Activated T-helper 1 cell treated with anti-CD3 and anti-CD28 coated beads, Interleukin-12 subunit alpha, Interleukin-12 subunit beta, Interleukin-2, Interleukin-4 antibody, amounts not matched to agents 30 ng/mL and 10 ng/mL and 1 ng/mL, durations not matched to agents 14 hours and 24 hours and 36 hours (primary cell): ENCODE data around the gene PCSK5. TPM values are rescaled to one million over a fixed set of nuclear protein-coding genes. Genes with fewer than 3 reads are reported as not detected.

Source experiments
- DNase-seq: peaks from one replicate; pipeline ENCODE4 v3.0.0; 2021; ENCODE audit warnings: low spot score
- H3K27ac Mint-ChIP-seq: one replicate; pipeline ENCODE4 v1.8.0; 2021; ENCODE audit warnings: mild to moderate bottlenecking, mixed read lengths
- H3K27me3 Mint-ChIP-seq: one replicate; pipeline ENCODE4 v1.8.0; 2022; ENCODE audit warnings: mild to moderate bottlenecking, moderate library complexity, mixed read lengths; ENCODE audit not compliant: insufficient read depth
- H3K36me3 Mint-ChIP-seq: one replicate; pipeline ENCODE4 v1.8.0; 2021; ENCODE audit warnings: low read depth, mixed read lengths
- H3K4me1 Mint-ChIP-seq: one replicate; pipeline ENCODE4 v1.8.0; 2021; ENCODE audit warnings: low read depth, mixed read lengths
- H3K4me3 Mint-ChIP-seq: one replicate; pipeline ENCODE4 v1.8.0; 2021; ENCODE audit warnings: mild to moderate bottlenecking, moderate library complexity, mixed read lengths
- H3K9me3 Mint-ChIP-seq: one replicate; pipeline ENCODE4 v1.8.0; 2021; ENCODE audit warnings: mixed read lengths
- intact Hi-C: fragments of 100-400 bp; cut with micrococcal nuclease; formaldehyde crosslinking; loops from one replicate; pipeline ENCODE4 v1.15.1; 2024
- total RNA-seq: library from RNA; stranded (reverse); gene quantifications from 2 replicates; pipeline ENCODE4 v1.2.3, GENCODE V29; 2022

Gene PCSK5
- total RNA-seq, 1 donor from 2014 or later = 3.3 TPM

- peaks cover 11% of the 10 kb centered on the region for H3K36me3 Mint-ChIP-seq
- H3K4me3 Mint-ChIP-seq = no peak overlapping the region
- no peaks in the 10 kb centered on the region for H3K9me3 Mint-ChIP-seq
- no peaks in the 10 kb centered on the region for H3K27me3 Mint-ChIP-seq
- DNase-seq = no peak
- peaks cover 40% of the 10 kb centered on the region for H3K4me1 Mint-ChIP-seq
- H3K27ac Mint-ChIP-seq = no peak overlapping the region
- intact Hi-C loops = loop anchor here (10.0 kb wide), 1 partner anchor 1252 kb away; no protein-coding TSS in a partner anchor
Observed at GRCh38 chr9:76396597-76396996, 506.1 kb downstream of the PCSK5 start.

GRCh38 chr9:76399856-76400255, 509.4 kb downstream of the PCSK5 start:
- no peak overlapping the region for H3K27ac Mint-ChIP-seq
- no peak for DNase-seq
- H3K4me1 Mint-ChIP-seq = peaks cover 32% of the 10 kb centered on the region
- H3K27me3 Mint-ChIP-seq = no peaks in the 10 kb centered on the region
- intact Hi-C loops = loop anchor here (10.0 kb wide), 1 partner anchor 1255 kb away; no protein-coding TSS in a partner anchor
- H3K36me3 Mint-ChIP-seq = no peaks in the 10 kb centered on the region
- H3K4me3 Mint-ChIP-seq = no peak overlapping the region
- H3K9me3 Mint-ChIP-seq = no peaks in the 10 kb centered on the region

GRCh38 chr9:76400534-76401096, 510.1 kb downstream of the PCSK5 start:
- H3K9me3 Mint-ChIP-seq = no peaks in the 10 kb centered on the region
- H3K4me1 Mint-ChIP-seq = peaks cover 25% of the 10 kb centered on the region
- no peak for DNase-seq
- no peaks in the 10 kb centered on the region for H3K27me3 Mint-ChIP-seq
- H3K36me3 Mint-ChIP-seq = no peaks in the 10 kb centered on the region
- peak overlapping the region; percentile 6 for H3K27ac Mint-ChIP-seq
- no peak overlapping the region for H3K4me3 Mint-ChIP-seq
- intact Hi-C loops = no loop called here

GRCh38 chr9:76401176-76401575, 510.7 kb downstream of the PCSK5 start:
- DNase-seq = no peak
- H3K27ac Mint-ChIP-seq = no peak overlapping the region
- H3K9me3 Mint-ChIP-seq = no peaks in the 10 kb centered on the region
- H3K4me3 Mint-ChIP-seq = no peak overlapping the region
- no peaks in the 10 kb centered on the region for H3K36me3 Mint-ChIP-seq
- peaks cover 23% of the 10 kb centered on the region for H3K4me1 Mint-ChIP-seq
- H3K27me3 Mint-ChIP-seq = no peaks in the 10 kb centered on the region
- intact Hi-C loops = no loop called here

- Mint-ChIP-seq H3K27ac (no peak overlapping the region), H3K4me1 (peaks cover 23% of the 10 kb centered on the region), H3K36me3 (no peaks in the 10 kb centered on the region), H3K9me3 (no peaks in the 10 kb centered on the region), H3K4me3 (no peak overlapping the region), H3K27me3 (no peaks in the 10 kb centered on the region)
- DNase-seq = no peak
- intact Hi-C loops = no loop called here
Observed at GRCh38 chr9:76401580-76402354, 511.3 kb downstream of the PCSK5 start.

GRCh38 chr9:76403352-76403751, 512.9 kb downstream of the PCSK5 start:
- Mint-ChIP-seq H3K9me3 (no peaks in the 10 kb centered on the region), H3K4me3 (peak overlapping the region; percentile 25), H3K4me1 (peaks cover 23% of the 10 kb centered on the region), H3K36me3 (no peaks in the 10 kb centered on the region), H3K27ac (peak overlapping the region; percentile 32), H3K27me3 (no peaks in the 10 kb centered on the region)
- intact Hi-C loops = loop anchor here (1.0 kb wide), 7 partner anchors 9 to 301 kb away; partner anchors contain the start of genes GCNT1 and RFK
- peak; percentile 12 for DNase-seq

GRCh38 chr9:76404401-76404800, 513.9 kb downstream of the PCSK5 start:
- H3K4me1 Mint-ChIP-seq = peaks cover 23% of the 10 kb centered on the region
- H3K27ac Mint-ChIP-seq = no peak overlapping the region
- intact Hi-C loops = no loop called here
- H3K27me3 Mint-ChIP-seq = no peaks in the 10 kb centered on the region
- H3K9me3 Mint-ChIP-seq = no peaks in the 10 kb centered on the region
- H3K36me3 Mint-ChIP-seq = no peaks in the 10 kb centered on the region
- H3K4me3 Mint-ChIP-seq = no peak overlapping the region
- DNase-seq = no peak

GRCh38 chr9:76405340-76405739, 514.9 kb downstream of the PCSK5 start:
- Mint-ChIP-seq H3K36me3 (no peaks in the 10 kb centered on the region), H3K9me3 (no peaks in the 10 kb centered on the region), H3K27me3 (no peaks in the 10 kb centered on the region), H3K4me1 (peaks cover 16% of the 10 kb centered on the region), H3K4me3 (no peak overlapping the region), H3K27ac (no peak overlapping the region)
- intact Hi-C loops = no loop called here
- no peak for DNase-seq

- Mint-ChIP-seq H3K36me3 (no peaks in the 10 kb centered on the region), H3K9me3 (no peaks in the 10 kb centered on the region), H3K4me3 (no peak overlapping the region), H3K27ac (no peak overlapping the region), H3K27me3 (no peaks in the 10 kb centered on the region), H3K4me1 (peaks cover 11% of the 10 kb centered on the region)
- no peak for DNase-seq
- intact Hi-C loops = no loop called here
Observed at GRCh38 chr9:76405868-76406267, 515.4 kb downstream of the PCSK5 start.
